ENCODE results near the gene CCNL1. TPM values are rescaled to one million over a fixed set of nuclear protein-coding genes. Genes with fewer than 3 reads are reported as not detected.
"Not testable (repeated sequence)": the region's sequence is repeated elsewhere in the genome, so short reads cannot be mapped to it uniquely, and the experiment has no call there.

Gene CCNL1
- total RNA-seq, 1 donor, result 138 TPM

DNA sequence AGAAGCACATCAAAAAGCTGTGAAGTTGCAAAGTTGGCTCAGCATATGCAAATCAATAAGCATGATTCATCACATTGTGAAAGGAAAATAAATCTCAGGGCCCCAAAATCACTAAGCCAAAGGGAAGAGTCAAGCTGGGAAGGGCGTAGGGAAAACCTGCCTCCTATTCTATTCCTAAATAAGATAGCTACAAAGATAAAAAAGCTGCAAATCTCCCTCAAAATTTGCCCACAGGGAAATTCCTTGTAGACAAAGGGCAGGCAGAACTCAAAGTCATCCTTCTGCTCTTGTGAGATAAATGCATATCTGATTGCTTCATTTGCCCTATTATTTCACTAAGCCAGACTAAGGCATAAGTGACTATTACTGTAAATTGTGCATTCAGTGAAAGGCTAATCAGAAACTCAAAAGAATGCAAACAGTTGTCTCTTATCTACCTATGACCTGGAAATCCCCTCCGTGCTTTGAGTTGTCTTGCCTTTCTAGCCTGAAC lies 30.5 kb upstream of the CCNL1 start:
- no peak for DNase-seq (ENCODE audit: low read depth)
- TF ChIP-seq, protein P1, sequence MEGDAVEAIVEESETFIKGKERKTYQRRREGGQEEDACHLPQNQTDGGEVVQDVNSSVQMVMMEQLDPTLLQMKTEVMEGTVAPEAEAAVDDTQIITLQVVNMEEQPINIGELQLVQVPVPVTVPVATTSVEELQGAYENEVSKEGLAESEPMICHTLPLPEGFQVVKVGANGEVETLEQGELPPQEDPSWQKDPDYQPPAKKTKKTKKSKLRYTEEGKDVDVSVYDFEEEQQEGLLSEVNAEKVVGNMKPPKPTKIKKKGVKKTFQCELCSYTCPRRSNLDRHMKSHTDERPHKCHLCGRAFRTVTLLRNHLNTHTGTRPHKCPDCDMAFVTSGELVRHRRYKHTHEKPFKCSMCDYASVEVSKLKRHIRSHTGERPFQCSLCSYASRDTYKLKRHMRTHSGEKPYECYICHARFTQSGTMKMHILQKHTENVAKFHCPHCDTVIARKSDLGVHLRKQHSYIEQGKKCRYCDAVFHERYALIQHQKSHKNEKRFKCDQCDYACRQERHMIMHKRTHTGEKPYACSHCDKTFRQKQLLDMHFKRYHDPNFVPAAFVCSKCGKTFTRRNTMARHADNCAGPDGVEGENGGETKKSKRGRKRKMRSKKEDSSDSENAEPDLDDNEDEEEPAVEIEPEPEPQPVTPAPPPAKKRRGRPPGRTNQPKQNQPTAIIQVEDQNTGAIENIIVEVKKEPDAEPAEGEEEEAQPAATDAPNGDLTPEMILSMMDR (IDR thresholded peaks at IDR 0.05; ENCODE audit: insufficient read depth, low read length), result no peak
- no peak overlapping the region for H3K4me3 ChIP-seq (ENCODE audit: low read depth, low read length)

GRCh38 chr3:157188391-157188790 lies 28.4 kb upstream of the CCNL1 start:
- no peak overlapping the region for H3K4me3 ChIP-seq (ENCODE audit: low read depth, low read length)
- TF ChIP-seq, protein P1 (IDR thresholded peaks at IDR 0.05; ENCODE audit: insufficient read depth, low read length), result no peak
- no peak for DNase-seq (ENCODE audit: low read depth)

DNA sequence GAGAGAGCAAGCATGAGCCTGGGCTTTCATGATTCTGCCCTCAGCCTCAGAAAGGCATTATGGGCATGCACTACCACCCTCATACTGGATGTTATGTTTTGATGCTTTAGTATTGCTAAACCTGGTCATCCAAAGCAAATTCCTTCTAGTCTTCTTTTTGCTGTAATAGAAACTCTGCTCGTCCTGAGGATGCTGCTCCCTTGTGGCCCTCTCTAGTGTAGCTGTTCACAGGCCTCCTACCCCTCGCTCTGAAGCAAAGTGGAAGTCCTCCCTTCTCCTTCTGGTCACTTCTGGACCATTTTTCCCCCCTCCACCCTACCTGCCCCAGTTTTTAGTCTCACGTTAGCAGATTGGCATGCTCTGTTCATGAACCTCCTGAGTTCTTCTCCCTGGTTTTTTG lies 22.9 kb upstream of the CCNL1 start:
- TF ChIP-seq, protein P1 (IDR thresholded peaks at IDR 0.05; ENCODE audit: insufficient read depth, low read length), result no peak
- H3K4me3 ChIP-seq (ENCODE audit: low read depth, low read length), result no peak overlapping the region
- no peak for DNase-seq (ENCODE audit: low read depth)

- H3K4me3 ChIP-seq (ENCODE audit: low read depth, low read length), result no peak overlapping the region
- no peak for DNase-seq (ENCODE audit: low read depth)
- TF ChIP-seq, protein P1 (IDR thresholded peaks at IDR 0.05; ENCODE audit: insufficient read depth, low read length), result no peak
These were observed 20.3 kb upstream of the CCNL1 start for GRCh38 chr3:157180262-157180661.

DNA sequence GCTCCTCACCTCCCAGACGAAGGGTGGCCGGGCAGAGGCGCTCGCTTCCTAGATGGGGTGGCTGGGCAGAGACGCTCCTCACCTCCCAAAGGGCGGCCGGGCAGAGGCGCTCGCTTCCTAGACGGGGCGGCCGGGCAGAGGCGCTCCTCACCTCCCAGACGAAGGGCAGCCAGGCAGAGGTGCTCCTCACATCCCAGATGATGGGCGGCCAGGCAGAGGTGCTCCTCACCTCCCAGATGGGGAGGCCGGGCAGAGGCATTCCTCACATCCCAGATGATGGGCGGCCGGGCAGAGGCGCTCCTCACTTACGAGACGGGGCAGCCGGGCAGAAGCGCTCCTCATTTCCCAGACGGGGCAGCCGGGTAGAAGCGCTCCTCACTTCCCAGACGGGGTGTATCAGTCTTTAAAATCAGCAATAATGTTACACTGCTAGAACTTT lies 19.4 kb upstream of the CCNL1 start:
- DNase-seq (ENCODE audit: low read depth), result no peak
- TF ChIP-seq, protein P1 (IDR thresholded peaks at IDR 0.05; ENCODE audit: insufficient read depth, low read length), result no peak
- no peak overlapping the region for H3K4me3 ChIP-seq (ENCODE audit: low read depth, low read length)

GRCh38 chr3:157178503-157179364 lies 18.8 kb upstream of the CCNL1 start:
- H3K4me3 ChIP-seq (ENCODE audit: low read depth, low read length); DNase-seq (ENCODE audit: low read depth): not testable (repeated sequence)

DNA sequence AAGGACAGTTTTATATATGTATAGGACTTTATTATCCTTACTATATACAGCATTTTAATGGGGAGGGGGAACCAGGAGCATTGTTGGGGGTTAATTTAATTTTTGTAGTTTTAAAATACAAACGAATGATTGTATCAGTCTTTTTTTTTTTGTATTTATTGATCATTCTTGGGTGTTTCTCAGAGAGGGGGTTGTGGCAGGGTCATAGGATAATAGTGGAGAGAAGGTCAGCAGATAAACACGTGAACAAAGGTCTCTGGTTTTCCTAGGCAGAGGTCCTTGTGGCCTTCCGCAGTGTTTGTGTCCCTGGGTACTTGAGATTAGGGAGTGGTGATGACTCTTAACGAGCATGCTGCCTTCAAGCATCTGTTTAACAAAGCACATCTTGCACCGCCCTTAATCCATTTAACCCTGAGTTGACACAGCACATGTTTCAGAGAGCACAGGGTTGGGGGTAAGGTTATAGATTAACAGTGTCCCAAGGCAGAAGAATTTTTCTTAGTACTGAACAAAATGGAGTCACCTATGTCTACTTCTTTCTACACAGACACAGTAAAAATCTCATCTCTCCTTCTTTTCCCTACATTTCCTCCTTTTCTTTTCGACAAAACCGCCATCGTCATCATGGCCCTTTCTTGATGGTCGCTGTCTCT lies 18.0 kb upstream of the CCNL1 start:
- DNase-seq (ENCODE audit: low read depth); H3K4me3 ChIP-seq (ENCODE audit: low read depth, low read length): not testable (repeated sequence)
